ENCODE results near the gene ARL4D. TPM values are rescaled to one million over a fixed set of nuclear protein-coding genes. Genes with fewer than 3 reads are reported as not detected.
"Not testable (repeated sequence)": the region's sequence is repeated elsewhere in the genome, so short reads cannot be mapped to it uniquely, and the experiment has no call there.

The ARL4D gene, protein sequence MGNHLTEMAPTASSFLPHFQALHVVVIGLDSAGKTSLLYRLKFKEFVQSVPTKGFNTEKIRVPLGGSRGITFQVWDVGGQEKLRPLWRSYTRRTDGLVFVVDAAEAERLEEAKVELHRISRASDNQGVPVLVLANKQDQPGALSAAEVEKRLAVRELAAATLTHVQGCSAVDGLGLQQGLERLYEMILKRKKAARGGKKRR
- total RNA-seq (2014; rRNA removed; shearing (Covaris generic)): 2.6 and 2.8 TPM in 2 replicates

DNA sequence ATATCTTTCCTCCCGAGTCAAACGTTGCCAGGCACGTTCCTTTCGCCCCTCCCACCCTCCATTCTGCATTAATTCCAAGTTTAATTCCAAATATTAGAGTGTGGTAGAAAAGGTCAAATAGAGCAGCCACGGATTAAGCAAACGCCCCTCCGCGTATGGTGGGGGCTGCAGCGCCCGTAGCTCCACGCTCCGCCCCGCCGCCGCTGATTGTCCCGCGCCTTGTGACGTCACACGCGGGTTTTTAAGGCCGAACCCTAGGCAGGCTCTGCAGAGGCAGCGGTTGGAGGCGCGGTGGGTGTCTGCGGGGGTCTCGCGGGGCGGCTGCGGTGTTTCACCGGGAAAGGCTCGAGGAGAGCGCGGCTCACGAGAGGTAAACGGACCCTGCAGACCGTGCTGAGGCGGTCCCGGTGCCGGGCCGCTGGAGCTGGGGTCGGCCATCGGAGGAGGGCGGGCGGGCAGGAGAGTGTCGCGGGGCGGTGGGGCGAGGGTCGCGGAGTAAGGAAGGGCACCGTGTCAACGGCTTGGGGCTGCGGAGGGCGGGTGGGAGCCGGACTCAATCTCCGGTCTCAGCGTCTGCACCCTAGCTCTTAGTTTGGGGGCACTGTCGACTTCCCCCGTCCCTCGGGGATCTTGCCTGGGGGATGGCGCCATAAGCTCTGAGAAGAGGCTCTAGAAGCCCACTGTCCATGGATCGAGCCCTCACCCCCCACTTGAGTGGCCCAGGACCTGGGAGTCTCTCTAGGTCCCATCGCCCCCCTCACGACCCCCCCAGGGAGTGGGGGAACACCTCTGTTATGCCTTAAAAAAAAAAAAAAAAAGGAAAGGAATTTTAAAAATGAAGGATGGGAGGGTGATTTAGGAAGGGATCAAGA lies at the start of gene ARL4D:
Gene ARL4D (plus strand): TSS at position 270 of the 872 bp plus-strand sequence. CDS start 740 bp downstream, outside the sequence.
- DNase-seq (ENCODE audit: low spot score): peak; percentile 27

DNA sequence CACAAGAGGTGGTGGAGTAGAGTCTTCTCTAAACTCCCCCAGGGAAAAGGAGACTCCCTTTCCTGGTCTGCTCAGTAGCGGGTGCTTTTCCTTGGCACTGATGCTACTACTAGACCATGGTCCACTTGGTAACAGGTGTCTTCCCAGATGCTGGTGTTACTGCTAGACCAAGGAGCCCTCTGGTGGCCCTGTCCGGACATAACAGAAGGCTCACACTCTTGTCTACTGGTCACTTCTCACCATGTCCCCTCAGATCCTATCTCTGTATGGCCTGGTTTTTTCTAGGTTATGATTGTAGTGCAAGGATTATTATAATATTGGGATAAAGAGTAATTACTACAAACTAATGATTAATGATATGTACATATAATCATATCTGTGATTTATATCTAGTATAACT lies 49.7 kb upstream of the ARL4D start:
- no peak for DNase-seq (ENCODE audit: low spot score)

DNA sequence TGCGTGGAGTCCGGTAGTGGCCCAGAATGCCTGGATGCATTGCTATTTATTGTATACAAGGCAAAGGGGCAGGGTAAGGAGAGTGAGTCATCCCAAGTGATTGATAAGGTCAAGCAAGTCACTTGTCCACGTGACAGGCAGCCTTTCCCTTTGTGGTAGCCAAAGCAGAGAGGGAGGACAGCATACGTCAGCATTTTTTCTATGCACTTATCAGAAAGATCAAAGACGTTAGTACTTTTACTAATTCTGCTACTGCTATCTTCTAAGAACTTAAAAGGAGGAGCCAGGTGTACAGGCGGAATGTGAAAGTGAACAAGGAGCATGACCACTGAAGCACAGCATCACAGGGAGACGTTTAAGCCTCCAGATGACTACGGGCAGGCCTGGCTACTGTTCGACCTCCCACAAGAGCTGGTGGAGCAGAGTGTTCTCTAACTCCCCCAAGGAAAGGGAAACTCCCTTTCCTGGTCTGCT lies 47.9 kb upstream of the ARL4D start:
- DNase-seq (ENCODE audit: low spot score): no peak

DNA sequence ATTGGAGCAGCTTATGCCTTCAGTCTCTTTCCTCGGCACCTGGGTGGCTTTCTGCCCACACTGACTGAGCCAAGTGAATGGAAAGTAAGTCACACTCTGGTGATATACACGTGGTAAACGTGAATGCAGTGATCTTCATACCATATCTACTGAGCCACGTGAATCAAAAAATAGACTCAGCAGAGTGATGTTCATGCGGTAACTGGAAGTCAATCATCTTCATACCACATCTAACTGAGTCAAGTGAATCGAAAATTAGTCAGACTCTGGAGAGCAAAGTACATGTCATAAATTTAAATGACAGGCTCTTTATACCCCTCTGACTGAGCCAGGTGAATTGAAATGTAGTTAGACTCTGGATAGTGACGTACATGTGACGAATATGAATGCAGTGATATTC lies 47.1 kb upstream of the ARL4D start:
- no peak for DNase-seq (ENCODE audit: low spot score)

DNA sequence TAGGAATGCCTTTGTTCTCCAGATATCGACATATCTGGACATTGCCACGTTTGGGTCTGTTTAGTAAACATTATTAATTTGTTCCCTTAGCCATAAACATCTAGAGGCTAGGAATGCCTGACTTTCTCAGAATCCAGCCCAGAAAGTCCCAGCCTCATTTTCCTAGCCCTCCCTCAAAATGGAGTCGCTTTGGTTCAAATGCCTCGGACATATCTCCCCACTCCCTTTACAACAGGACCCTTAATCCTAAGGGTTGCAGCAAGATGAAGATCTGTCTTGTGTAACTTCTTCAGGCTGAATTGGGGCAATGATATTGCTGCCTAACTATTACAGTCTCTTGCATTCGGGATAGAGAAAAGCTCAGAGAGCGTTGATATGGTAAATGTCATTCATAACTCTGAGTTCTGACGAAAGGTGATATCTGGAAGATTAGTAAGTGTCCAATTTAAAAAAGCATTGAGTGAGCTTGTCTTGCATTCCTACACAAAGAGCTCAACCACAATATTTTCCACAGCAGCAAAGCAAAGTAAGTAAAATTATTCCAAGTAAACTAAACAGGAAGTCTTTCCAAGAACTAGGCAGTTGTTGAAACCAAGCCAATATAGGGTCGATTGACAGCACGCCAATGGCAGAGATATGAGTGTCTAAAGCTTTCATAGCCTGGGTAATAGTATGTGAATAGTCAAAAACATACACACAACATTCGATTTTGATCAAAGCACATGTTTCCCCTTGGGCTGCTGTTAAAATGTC lies 46.0 kb upstream of the ARL4D start:
- DNase-seq (ENCODE audit: low spot score): no peak

DNA sequence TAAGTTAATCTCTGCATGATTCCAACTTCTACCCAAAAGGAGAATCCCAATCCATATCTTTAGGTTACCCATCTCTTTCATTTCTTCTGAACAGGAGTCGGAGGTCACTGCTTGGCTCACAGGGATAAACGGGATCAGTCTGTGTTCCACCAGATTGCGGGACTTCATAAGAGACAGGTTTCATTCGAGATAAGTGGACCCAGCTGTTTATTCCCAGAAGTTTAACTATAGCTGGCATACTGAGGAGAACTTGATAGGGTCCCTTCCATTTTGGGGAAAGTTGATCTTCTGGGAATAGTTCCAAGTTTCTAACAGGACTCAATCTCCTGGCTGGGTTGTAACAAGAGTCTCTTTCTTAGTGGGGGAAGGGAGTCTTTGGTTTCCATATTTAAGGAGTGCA lies 45.4 kb upstream of the ARL4D start:
- DNase-seq (ENCODE audit: low spot score): no peak

DNA sequence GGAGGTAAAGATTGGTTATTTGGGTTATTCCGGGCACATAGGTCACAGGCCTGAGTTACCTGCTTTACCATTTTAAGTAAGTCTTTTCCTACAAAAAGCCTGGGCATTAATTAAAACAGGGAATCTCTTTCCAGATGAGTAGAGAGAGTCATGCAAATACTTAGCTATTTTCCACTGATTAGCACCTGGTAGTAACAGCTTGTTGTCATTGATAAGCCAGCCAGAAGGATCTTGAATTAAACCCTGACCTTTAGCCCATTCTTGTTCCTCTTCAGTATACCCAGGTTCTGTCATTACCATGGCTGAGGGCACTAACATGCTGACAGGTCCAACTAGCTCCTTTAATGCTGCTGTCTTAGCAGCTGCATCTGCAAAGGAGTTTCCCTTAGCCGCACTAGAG lies 44.4 kb upstream of the ARL4D start:
- DNase-seq (ENCODE audit: low spot score): no peak

DNA sequence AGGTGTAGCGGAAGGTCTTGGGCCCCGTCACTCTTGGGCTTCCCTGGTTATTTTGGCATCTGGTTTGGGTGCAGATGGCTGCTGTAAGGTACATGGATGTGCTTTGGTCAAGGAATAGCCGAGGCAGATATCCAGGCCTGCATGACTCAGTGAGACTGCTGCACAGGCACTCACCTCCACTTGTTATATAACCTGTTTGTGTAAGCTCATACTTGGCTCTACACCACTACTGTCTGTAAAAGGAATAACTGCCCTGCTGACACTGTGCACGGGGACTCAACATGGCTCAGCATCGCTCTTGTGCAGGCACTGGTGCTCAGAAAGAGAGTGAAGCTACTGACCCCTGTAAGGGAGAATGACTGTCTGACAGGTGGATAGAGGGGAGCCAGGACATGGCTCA lies 42.3 kb upstream of the ARL4D start:
- DNase-seq (ENCODE audit: low spot score): no peak

DNA sequence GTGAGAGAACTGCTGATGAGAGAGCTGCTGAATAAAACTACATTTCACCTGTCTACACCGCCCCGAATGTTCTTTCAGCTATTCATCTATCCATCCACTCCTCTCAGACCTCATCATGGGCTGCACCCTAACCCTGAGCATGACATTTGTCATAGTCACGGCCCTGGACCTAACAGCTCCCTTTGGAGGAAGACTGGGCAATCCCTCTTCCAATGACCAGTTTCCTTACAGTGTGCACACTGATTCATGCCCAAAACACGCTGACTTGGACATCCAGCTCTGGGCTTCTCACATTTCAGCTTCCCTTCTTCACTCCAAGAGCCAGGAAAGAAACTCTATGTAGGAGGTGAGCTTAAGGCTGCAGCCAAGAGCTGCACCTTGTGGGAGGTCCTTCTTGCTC lies 41.8 kb upstream of the ARL4D start:
- DNase-seq (ENCODE audit: low spot score): no peak

DNA sequence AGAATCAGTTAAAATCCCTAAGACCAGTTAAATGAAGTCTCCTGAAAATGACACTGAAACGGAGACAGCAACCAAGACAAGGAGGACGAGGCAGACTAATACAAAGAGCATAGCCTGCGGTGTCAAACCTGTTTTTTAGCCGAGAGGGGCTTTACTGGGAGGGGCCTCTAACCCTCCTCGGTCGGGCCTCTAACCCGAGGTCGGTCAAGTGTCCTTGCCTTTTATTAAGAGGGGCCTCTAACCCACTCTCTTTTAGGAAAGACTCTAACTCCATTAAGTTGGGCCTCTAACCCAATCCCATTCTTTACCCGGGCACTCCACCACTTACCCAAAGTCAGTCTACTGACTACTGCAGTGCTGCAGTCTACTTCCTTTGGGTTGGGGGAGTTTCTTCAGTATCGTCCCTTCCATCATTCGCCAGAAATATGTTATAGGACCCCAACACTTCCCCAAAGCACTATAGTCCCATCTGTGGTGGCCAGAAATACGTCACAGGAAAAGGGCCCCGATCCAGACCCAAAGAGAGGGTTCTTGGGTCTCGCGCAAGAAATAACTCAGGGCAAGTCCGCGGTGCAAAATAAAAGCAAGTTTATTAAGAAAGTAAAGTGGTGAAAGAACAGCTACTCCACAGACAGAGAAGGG lies 39.2 kb upstream of the ARL4D start:
- no peak for DNase-seq (ENCODE audit: low spot score)

DNA sequence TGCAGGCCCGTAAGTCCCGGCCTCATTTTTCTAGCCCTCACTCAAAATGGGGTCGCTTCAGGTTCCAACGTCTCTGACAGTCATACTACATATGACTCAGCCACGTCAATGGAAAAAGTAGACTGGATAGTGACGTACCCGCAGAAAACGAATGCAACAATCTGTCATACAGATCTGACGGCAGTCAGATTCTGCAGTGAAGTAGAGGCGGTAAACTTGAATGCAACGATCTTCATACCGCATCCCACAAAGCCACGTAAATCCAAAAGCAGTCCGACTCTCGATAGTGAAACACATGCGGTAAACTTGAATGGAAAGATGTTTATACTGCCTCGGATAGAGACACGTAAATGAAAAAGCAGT lies 38.4 kb upstream of the ARL4D start:
- no peak for DNase-seq (ENCODE audit: low spot score)

DNA sequence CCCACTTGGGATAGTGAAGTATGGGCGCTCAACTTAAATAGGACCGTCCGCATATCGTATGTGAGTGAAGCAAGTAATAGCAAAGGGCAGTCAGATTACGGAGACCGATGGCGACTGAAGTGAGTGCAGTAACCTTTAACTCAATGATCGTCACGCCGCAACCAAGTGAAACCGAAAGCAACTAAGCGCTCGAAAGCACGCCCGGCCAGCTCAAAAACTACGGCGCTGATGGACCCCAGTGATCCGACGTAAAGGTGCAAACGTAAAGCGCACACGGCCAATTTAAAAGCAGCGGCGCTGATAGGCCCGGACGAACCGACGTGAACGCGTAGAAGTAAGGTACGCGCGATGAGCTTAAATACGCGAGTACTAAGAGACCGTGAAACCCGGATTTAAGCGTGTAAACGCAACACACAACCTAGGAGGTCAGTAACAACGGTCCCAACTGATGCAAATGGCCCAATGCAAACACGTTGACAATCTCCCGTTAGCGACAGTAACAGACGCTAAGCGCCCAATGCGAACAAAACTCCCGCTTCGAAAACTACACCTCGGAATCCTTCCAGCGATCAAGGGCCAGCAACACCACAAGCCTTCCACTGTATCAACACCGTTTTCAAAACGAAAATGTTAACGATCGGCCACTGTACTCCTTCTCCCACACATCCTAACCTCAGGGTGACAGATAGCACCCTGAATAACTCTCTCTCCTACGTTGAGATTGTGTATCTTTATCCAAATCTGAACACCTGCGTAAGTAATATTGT lies 37.9 kb upstream of the ARL4D start:
- peak; percentile 81 for DNase-seq (ENCODE audit: low spot score)

DNA sequence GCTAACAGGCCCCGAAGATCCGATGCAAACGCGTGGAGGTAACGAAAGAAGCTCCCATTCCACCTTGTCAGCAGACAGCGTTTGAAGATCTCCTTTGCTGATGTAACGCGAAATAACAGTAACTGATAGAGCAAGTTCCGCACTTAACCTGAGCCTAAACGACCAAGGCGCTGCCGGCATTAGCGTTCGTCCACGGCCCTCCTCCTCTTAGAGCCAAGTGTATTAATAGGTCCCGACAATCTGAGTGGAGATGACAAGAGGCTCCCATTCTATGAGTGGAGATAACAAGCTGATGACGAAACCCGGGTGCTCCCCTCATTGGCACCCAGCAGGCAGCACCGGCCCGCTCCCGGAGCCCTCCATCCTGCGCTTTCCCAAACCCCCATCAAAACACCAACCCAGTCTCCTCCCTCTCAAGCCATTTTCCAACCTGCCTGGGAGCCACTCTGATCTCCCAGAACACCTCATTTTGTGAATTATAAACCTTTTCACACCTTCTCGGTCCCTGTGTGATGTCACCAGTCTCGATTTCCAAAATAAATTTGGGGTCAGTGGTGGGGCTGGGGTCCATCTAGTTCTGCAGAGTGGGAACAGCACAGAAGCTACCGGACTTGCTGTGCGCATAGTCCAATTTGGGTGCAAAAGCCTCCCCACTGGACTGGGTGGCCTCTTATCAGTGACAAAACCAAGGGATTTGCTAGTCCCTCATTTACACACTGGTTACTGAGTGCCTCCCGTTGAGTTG lies 35.4 kb upstream of the ARL4D start:
- DNase-seq (ENCODE audit: low spot score): no peak

DNA sequence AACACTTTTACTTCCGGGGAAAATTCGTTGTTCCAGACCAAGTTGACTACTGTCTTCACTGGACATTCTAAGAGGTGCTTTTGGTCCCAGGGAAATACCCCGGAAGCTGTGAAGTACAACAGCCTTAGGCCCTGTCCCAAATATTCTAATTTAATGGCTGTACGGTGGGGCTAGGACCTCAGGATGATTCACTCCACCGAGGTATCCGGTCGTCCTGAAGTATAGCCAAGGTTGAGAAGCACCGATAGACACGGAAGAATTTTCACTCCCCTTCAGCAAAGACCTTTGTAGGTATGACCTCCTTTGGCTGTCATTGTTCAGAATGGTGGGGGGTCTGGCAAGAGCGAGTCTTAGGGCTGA lies 34.9 kb upstream of the ARL4D start:
- no peak for DNase-seq (ENCODE audit: low spot score)

DNA sequence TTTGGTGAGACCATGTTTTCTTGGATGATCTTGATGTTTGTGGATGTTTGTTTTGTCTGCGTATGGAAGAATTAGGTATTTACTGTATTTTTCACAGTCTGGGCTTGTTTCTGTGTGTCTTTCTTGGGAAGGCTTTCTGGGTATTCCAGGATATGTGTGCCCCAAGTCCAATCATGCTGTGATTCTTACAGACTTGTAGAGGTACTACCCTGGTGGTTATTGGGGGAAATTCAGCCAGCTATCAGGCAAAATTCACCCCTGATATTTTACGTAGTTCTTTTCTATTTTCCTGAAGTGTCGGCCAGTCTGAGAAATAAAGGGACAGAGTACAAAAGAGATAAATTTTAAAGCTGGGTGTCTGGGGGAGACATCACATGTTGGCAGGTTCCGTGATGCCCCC lies 33.4 kb upstream of the ARL4D start:
- DNase-seq (ENCODE audit: low spot score): no peak

DNA sequence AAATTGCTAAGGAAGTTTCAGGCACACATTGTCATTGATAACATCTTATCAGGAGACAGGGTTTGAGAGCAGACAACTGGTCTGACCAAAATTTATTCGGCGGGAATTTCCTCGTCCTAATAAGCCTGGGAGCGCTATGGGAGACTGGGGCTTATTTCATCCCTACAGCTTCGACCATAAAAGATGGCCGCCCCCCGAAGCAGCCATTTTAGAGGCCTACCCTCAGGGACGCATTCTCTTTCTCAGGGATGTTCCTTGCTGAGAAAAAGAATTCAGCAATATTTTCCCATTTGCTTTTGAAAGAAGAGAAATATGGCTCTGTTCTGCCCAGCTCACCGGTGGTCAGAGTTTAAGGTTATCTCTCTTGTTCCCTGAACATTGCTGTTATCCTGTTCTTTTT lies 32.9 kb upstream of the ARL4D start:
- DNase-seq (ENCODE audit: low spot score): not testable (repeated sequence)

DNA sequence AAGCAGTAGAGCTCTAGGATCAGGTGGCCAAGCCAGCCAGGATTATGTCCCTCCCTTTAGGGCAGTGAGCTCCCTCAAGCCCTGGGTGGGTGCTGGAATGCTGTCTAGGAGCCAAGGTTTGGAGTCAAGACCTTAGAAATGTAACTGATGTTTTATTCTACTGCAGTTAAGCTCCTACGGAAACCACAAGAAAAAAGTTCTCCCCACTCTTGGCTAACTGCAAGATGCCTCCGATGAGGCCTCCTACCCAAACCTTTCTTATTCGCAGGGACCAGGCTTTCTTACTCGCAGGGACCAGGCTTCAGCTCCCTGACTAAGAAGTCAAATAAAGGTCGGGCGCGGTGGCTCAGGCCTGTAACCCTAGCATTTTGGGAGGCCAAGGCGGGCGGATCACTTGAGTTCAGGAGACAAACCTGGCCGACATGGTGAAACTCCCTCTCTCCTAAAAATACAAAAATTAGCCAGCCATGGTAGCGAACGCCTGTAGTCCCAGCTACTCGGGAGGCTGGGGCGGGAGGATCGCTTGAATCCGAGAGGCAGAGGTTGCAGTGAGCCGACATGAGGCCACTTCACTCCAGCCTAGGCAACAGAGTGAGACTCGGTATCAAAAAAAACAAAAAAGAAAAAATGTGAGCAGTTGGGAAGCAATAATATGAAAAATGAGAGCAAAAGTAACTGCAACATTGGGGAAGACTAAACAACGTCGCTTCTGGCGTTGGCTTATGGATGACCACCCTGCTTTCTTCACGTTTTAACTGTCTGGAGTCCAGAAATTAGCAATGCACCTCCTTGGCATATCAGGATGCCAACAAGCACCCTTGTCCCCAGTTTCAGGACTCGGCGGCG lies 31.7 kb upstream of the ARL4D start:
- no peak for DNase-seq (ENCODE audit: low spot score)

DNA sequence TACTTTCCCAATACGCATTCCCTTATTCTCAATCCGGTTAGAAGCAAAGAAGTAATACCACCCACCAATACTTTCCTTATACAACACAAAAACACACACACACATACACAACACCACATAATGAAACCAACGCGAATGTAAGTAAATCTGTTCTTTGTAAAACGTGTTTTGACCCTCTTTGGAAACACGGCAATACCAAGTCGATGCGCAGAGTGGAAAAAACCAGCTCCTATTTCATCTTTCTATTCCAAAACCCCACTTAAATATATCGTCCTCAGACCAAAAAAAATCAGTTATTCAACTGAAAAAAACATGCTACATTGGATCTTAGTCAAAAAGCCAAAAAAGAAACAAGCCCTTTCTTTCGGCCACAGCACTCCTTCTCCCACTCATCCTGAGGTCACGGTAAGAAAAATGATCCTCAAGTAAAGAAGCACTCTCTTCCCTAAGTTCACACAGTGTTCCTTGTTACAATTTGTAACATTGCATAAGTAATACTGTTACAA lies 31.0 kb upstream of the ARL4D start:
- DNase-seq (ENCODE audit: low spot score): peak; percentile 91

Data from HT-29 (cell line).